Uterus (tissue), 2 donors: Measurements from ENCODE around the gene CDH24.

Experiments
- POLR2A ChIP-seq, 2 donors: fragments of 450-650 bp; IDR thresholded peaks; one replicate each; pipeline ENCODE4 v1.6.1; 2016; ENCODE audit warnings: antibody characterized with exemption in 2 of 2, mild to moderate bottlenecking in 1 of 2, moderate library complexity in 1 of 2
- TF ChIP-seq, protein P1 (sequence below), 4 experiments: fragments of 200-600 bp in 2 of 4; fragments of 450-650 bp in 2 of 4; sonication (generic) in 2 of 4; IDR thresholded peaks; one replicate each; pipeline ENCODE4 v1.5.1; 2016 to 2019; ENCODE audit warnings: antibody characterized with exemption in 4 of 4, mild to moderate bottlenecking in 2 of 4, moderate library complexity in 1 of 4

DNA sequence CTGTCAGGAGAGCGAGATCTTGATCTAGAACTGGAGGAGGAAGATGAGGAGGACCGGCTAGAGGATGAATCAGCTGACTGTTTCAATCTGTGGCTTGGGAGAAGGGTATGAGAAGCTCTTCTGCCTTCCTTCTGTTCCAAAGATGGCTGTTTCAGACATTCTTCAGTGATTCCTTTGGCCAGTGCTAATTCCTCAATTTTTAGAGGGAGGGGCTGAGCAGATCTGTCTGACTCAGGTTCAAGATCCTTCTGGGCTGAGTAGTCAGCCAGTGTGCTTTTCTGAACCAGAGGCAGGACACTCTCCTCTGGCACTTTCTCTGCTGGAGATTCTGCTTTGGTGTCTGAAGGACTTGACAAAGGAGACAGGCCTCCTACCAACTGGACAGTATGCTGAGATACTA lies 22.4 kb upstream of the CDH24 start:
- TF ChIP-seq, protein P1, sequence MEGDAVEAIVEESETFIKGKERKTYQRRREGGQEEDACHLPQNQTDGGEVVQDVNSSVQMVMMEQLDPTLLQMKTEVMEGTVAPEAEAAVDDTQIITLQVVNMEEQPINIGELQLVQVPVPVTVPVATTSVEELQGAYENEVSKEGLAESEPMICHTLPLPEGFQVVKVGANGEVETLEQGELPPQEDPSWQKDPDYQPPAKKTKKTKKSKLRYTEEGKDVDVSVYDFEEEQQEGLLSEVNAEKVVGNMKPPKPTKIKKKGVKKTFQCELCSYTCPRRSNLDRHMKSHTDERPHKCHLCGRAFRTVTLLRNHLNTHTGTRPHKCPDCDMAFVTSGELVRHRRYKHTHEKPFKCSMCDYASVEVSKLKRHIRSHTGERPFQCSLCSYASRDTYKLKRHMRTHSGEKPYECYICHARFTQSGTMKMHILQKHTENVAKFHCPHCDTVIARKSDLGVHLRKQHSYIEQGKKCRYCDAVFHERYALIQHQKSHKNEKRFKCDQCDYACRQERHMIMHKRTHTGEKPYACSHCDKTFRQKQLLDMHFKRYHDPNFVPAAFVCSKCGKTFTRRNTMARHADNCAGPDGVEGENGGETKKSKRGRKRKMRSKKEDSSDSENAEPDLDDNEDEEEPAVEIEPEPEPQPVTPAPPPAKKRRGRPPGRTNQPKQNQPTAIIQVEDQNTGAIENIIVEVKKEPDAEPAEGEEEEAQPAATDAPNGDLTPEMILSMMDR (IDR thresholded peaks at IDR 0.05) = no peak
- TF ChIP-seq POLR2A (IDR thresholded peaks at IDR 0.05) = no peak
